ENCODE measurements around the gene MALRD1. TPM values are rescaled to one million over a fixed set of nuclear protein-coding genes. Genes with fewer than 3 reads are reported as not detected.

Gene MALRD1
- total RNA-seq, 4 donors from 2014 or later = 0.50 to 2.8 (median 1.6) TPM

DNA sequence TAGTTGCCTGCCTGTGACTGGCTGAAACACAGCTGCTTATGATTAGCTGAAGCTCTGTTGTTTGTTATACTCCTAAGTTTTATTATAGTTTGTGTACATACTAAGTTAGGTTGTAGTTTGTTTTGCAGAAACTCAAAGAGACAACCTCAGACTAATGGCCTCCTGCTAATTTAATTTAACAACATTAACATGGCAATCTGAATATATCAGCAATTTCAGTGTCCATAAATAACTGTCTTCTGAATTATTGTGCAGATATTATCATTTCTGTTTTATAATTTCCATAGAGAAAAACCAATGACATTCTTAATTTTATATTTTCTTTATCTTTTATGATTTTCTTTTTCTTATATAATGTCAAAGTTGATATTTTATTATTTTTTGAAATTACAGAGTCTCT, 469.5 kb downstream of the MALRD1 start:
- TF ChIP-seq, protein P1, sequence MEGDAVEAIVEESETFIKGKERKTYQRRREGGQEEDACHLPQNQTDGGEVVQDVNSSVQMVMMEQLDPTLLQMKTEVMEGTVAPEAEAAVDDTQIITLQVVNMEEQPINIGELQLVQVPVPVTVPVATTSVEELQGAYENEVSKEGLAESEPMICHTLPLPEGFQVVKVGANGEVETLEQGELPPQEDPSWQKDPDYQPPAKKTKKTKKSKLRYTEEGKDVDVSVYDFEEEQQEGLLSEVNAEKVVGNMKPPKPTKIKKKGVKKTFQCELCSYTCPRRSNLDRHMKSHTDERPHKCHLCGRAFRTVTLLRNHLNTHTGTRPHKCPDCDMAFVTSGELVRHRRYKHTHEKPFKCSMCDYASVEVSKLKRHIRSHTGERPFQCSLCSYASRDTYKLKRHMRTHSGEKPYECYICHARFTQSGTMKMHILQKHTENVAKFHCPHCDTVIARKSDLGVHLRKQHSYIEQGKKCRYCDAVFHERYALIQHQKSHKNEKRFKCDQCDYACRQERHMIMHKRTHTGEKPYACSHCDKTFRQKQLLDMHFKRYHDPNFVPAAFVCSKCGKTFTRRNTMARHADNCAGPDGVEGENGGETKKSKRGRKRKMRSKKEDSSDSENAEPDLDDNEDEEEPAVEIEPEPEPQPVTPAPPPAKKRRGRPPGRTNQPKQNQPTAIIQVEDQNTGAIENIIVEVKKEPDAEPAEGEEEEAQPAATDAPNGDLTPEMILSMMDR (IDR thresholded peaks at IDR 0.05) = no peak
- TF ChIP-seq POLR2A (IDR thresholded peaks at IDR 0.05) = no peak
- no peak for TF ChIP-seq EP300 (IDR thresholded peaks at IDR 0.05)
- no peak for TF ChIP-seq POLR2AphosphoS5 (IDR thresholded peaks at IDR 0.05)
- no peak for ATAC-seq
- Histone ChIP-seq H3K36me3 (no peaks in the 10 kb centered on the region), H3K4me1 (no peaks in the 10 kb centered on the region), H3K27me3 (no peaks in the 10 kb centered on the region), H3K4me3 (no peak overlapping the region), H3K27ac (no peak overlapping the region), H3K9me3 (peaks cover 0 to 12% (median 0%) of the 10 kb centered on the region in 3 donors)

DNA sequence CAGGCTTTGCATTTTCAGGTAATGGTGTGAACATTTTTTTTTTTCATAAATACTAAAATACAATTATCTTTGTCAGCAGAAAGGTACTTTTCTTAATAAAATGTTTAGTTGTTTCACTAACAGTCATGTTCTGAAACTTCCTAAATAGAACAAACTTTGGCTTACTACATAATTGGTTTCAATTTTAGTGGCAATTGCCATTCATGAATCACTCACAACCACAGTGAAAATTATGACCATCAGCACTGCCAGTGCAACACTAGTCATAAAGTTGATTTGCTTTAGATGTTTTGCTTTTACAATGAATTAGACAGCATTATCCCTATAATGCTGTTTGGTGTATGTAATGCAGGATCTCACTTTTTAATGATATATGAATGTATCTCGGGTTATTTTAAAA, 470.0 kb downstream of the MALRD1 start:
- H3K4me1 ChIP-seq = no peaks in the 10 kb centered on the region
- H3K27me3 ChIP-seq = no peaks in the 10 kb centered on the region
- H3K4me3 ChIP-seq = no peak overlapping the region
- H3K36me3 ChIP-seq = no peaks in the 10 kb centered on the region
- no peak for ATAC-seq
- TF ChIP-seq, protein P1 (IDR thresholded peaks at IDR 0.05) = no peak
- TF ChIP-seq EP300 (IDR thresholded peaks at IDR 0.05) (no peak), POLR2A (IDR thresholded peaks at IDR 0.05) (no peak), POLR2AphosphoS5 (IDR thresholded peaks at IDR 0.05) (no peak)
- H3K9me3 ChIP-seq = peaks cover 0 to 12% (median 0%) of the 10 kb centered on the region in 3 donors
- H3K27ac ChIP-seq = no peak overlapping the region
- whole genome bisulfite sequencing, 2 donors (ENCODE audit: low coverage in 1 of 2) = 46 to 100% methylated on average over 1 of the region's 1 CpG

DNA sequence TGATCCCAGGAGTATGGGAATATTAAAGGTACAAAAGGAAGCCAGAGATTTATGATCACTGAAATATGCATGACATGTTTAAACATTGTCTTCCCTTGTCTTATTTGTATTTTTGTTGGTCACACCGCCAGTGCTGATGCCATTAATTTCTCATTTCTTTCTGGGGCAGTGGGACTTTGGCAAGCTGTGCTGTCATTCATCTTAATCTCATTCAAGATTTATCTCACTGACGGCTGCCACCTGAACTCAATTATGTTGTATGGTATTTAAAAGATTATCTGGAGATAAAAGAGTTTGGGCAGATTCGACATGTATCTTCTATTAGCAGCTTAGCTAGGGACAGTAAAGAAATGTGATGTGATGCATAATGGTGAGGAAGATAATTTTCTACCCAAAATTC, 482.7 kb downstream of the MALRD1 start:
- 21 to 56% methylated on average over 3 of the region's 3 CpGs for WGBS, 2 donors (ENCODE audit: low coverage in 1 of 2)
- no peaks in the 10 kb centered on the region for H3K4me1 ChIP-seq
- no peaks in the 10 kb centered on the region for H3K27me3 ChIP-seq
- TF ChIP-seq POLR2AphosphoS5 (IDR thresholded peaks at IDR 0.05) = no peak
- TF ChIP-seq EP300 (IDR thresholded peaks at IDR 0.05) = no peak
- TF ChIP-seq, protein P1 (IDR thresholded peaks at IDR 0.05) = no peak
- no peak for TF ChIP-seq POLR2A (IDR thresholded peaks at IDR 0.05)
- H3K9me3 ChIP-seq = no peaks in the 10 kb centered on the region
- no peak overlapping the region for H3K4me3 ChIP-seq
- ATAC-seq = no peak
- H3K36me3 ChIP-seq = no peaks in the 10 kb centered on the region
- H3K27ac ChIP-seq = no peak overlapping the region

DNA sequence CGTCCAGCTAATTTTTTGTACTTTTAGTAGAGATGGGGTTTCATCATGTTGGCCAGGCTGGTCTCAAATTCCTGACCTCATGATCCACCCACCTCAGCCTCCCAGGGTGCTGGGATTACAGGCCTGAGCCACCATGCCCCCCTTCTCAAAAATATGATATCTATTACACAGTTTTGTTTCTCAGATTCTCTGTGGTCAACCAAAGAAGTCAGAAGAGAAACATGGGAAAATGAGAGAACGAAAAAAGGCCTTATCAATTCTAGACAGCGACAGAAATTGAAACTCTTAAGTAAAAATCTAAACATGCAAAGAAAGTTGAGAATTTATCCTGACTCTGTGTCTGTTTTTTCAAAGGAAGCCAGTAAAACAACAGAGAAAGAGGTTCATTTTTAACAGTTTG, 483.8 kb downstream of the MALRD1 start:
- H3K4me1 ChIP-seq = no peaks in the 10 kb centered on the region
- H3K27ac ChIP-seq = no peak overlapping the region
- no peaks in the 10 kb centered on the region for H3K27me3 ChIP-seq
- no peaks in the 10 kb centered on the region for H3K36me3 ChIP-seq
- H3K4me3 ChIP-seq = no peak overlapping the region
- no peak for ATAC-seq
- no peaks in the 10 kb centered on the region for H3K9me3 ChIP-seq
- TF ChIP-seq POLR2A (IDR thresholded peaks at IDR 0.05) = no peak
- WGBS, 2 donors (ENCODE audit: low coverage in 1 of 2) = 62 to 83% methylated on average over 1 to 2 of the region's 3 CpGs

DNA sequence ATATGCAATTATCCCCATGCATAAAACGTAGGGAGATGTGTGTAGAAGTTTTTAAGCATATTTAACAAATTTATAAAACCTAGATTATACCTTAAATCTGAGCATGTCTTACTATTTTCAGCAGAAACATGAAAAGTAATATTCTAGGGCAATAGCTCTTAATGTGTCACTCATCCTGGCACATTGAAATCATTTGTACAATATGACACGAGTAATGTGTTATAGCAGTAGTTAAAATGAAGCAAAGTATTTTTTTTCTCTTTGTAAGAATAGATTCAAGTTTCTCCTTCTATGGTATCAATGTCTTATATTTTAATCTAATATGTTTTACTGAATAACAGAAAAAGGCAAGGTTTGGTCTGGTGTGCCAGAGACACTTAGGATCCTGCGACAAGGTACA, 492.7 kb downstream of the MALRD1 start:
- 44 to 69% methylated on average over 3 of the region's 3 CpGs for WGBS, 2 donors (ENCODE audit: low coverage in 1 of 2)
- TF ChIP-seq, protein P1 (IDR thresholded peaks at IDR 0.05) = no peak
- TF ChIP-seq EP300 (IDR thresholded peaks at IDR 0.05) (no peak), POLR2A (IDR thresholded peaks at IDR 0.05) (no peak), POLR2AphosphoS5 (IDR thresholded peaks at IDR 0.05) (no peak)
- no peaks in the 10 kb centered on the region for H3K27me3 ChIP-seq
- ATAC-seq = no peak
- no peaks in the 10 kb centered on the region for H3K4me1 ChIP-seq
- no peak overlapping the region for H3K4me3 ChIP-seq
- H3K36me3 ChIP-seq = no peaks in the 10 kb centered on the region
- H3K9me3 ChIP-seq = no peaks in the 10 kb centered on the region
- no peak overlapping the region for H3K27ac ChIP-seq
